HEK293 (cell line): ENCODE data around the gene SRBD1.

Experiments used
- ZEB2 ChIP-seq: fragments of 450-650 bp; formaldehyde crosslinking; IDR thresholded peaks from 2 replicates; pipeline ENCODE4 v1.5.1; 2016; ENCODE audit warnings: missing biosample characterization, missing genetic modification characterization
- ZNF121 ChIP-seq: fragments of 450-650 bp; formaldehyde crosslinking; IDR thresholded peaks from 2 replicates; pipeline ENCODE4 v1.5.1; 2016; ENCODE audit warnings: missing biosample characterization, missing genetic modification characterization
- ZNF211 ChIP-seq: fragments of 450-650 bp; formaldehyde crosslinking; IDR thresholded peaks from 2 replicates; pipeline ENCODE4 v1.5.1; 2016; ENCODE audit warnings: low read depth, missing biosample characterization, missing genetic modification characterization
- ZNF529 ChIP-seq: fragments of 450-650 bp; formaldehyde crosslinking; IDR thresholded peaks from 2 replicates; pipeline ENCODE4 v1.5.1; 2017; ENCODE audit warnings: missing genetic modification characterization, missing biosample characterization; ENCODE audit not compliant: insufficient replicate concordance
- ZNF530 ChIP-seq: fragments of 450-650 bp; formaldehyde crosslinking; IDR thresholded peaks from 2 replicates; pipeline ENCODE4 v1.5.1; 2016; ENCODE audit warnings: low read depth, missing biosample characterization, missing genetic modification characterization
- ZNF654 ChIP-seq: fragments of 450-650 bp; formaldehyde crosslinking; IDR thresholded peaks from 2 replicates; pipeline ENCODE4 v1.5.1; 2016; ENCODE audit warnings: low read depth, missing biosample characterization, missing genetic modification characterization
- ZNF777 ChIP-seq: fragments of 450-650 bp; formaldehyde crosslinking; IDR thresholded peaks from 2 replicates; pipeline ENCODE4 v1.5.1; 2017; ENCODE audit warnings: missing biosample characterization, missing genetic modification characterization, borderline replicate concordance
- ZNF792 ChIP-seq: fragments of 450-650 bp; formaldehyde crosslinking; IDR thresholded peaks from 2 replicates; pipeline ENCODE4 v1.5.1; 2016; ENCODE audit warnings: missing biosample characterization, missing genetic modification characterization
- TF ChIP-seq, protein P1 (sequence below): fragments of 450-650 bp; formaldehyde crosslinking; IDR thresholded peaks from 2 replicates; pipeline ENCODE4 v1.5.1; 2016; ENCODE audit warnings: missing biosample characterization, missing genetic modification characterization
- TF ChIP-seq, protein P2 (sequence below): fragments of 450-650 bp; formaldehyde crosslinking; IDR thresholded peaks from 2 replicates; pipeline ENCODE4 v1.5.1; 2016; ENCODE audit warnings: missing biosample characterization, missing genetic modification characterization
- TF ChIP-seq, protein P3 (sequence below): fragments of 450-650 bp; formaldehyde crosslinking; IDR thresholded peaks from 2 replicates; pipeline ENCODE4 v1.5.1; 2016; ENCODE audit warnings: missing biosample characterization, missing genetic modification characterization
- TF ChIP-seq, protein P4 (sequence below): fragments of 450-650 bp; formaldehyde crosslinking; IDR thresholded peaks from 2 replicates; pipeline ENCODE4 v1.5.1; 2016; ENCODE audit warnings: missing biosample characterization, missing genetic modification characterization
- TF ChIP-seq, protein P5 (sequence below): fragments of 450-650 bp; formaldehyde crosslinking; IDR thresholded peaks from 2 replicates; pipeline ENCODE4 v1.5.1; 2017; ENCODE audit warnings: missing biosample characterization, missing genetic modification characterization

DNA sequence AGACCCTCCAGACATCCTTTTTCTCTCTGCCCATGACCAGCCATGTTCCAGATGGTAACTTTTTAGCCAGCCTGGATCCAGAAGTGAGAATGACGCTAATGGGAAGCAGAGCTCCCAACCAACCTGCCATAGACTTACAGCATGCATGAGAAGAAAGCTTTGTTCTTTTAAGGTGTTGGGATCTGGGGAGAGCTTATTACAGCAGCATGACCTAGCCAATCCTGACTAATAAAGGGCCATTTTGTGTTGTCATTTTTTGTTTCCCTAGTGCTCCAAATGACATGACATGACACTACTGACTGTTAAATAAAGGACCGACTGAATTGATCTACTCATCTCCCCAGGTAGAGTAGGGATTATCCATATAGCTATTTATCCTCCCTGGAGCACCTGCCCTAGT is 35.2 kb upstream of the SRBD1 start:
- no peak for TF ChIP-seq ZNF121 (tag by site-specific recombination)
- no peak for TF ChIP-seq ZNF777
- TF ChIP-seq, protein P1, sequence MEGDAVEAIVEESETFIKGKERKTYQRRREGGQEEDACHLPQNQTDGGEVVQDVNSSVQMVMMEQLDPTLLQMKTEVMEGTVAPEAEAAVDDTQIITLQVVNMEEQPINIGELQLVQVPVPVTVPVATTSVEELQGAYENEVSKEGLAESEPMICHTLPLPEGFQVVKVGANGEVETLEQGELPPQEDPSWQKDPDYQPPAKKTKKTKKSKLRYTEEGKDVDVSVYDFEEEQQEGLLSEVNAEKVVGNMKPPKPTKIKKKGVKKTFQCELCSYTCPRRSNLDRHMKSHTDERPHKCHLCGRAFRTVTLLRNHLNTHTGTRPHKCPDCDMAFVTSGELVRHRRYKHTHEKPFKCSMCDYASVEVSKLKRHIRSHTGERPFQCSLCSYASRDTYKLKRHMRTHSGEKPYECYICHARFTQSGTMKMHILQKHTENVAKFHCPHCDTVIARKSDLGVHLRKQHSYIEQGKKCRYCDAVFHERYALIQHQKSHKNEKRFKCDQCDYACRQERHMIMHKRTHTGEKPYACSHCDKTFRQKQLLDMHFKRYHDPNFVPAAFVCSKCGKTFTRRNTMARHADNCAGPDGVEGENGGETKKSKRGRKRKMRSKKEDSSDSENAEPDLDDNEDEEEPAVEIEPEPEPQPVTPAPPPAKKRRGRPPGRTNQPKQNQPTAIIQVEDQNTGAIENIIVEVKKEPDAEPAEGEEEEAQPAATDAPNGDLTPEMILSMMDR (tag by site-specific recombination) = no peak
- TF ChIP-seq ZEB2 (tag by site-specific recombination) = no peak
- no peak for TF ChIP-seq ZNF654
- TF ChIP-seq, protein P2, sequence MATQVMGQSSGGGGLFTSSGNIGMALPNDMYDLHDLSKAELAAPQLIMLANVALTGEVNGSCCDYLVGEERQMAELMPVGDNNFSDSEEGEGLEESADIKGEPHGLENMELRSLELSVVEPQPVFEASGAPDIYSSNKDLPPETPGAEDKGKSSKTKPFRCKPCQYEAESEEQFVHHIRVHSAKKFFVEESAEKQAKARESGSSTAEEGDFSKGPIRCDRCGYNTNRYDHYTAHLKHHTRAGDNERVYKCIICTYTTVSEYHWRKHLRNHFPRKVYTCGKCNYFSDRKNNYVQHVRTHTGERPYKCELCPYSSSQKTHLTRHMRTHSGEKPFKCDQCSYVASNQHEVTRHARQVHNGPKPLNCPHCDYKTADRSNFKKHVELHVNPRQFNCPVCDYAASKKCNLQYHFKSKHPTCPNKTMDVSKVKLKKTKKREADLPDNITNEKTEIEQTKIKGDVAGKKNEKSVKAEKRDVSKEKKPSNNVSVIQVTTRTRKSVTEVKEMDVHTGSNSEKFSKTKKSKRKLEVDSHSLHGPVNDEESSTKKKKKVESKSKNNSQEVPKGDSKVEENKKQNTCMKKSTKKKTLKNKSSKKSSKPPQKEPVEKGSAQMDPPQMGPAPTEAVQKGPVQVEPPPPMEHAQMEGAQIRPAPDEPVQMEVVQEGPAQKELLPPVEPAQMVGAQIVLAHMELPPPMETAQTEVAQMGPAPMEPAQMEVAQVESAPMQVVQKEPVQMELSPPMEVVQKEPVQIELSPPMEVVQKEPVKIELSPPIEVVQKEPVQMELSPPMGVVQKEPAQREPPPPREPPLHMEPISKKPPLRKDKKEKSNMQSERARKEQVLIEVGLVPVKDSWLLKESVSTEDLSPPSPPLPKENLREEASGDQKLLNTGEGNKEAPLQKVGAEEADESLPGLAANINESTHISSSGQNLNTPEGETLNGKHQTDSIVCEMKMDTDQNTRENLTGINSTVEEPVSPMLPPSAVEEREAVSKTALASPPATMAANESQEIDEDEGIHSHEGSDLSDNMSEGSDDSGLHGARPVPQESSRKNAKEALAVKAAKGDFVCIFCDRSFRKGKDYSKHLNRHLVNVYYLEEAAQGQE = no peak
- TF ChIP-seq, protein P3, sequence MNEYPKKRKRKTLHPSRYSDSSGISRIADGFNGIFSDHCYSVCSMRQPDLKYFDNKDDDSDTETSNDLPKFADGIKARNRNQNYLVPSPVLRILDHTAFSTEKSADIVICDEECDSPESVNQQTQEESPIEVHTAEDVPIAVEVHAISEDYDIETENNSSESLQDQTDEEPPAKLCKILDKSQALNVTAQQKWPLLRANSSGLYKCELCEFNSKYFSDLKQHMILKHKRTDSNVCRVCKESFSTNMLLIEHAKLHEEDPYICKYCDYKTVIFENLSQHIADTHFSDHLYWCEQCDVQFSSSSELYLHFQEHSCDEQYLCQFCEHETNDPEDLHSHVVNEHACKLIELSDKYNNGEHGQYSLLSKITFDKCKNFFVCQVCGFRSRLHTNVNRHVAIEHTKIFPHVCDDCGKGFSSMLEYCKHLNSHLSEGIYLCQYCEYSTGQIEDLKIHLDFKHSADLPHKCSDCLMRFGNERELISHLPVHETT (tag by site-specific recombination) = no peak
- TF ChIP-seq, protein P4, sequence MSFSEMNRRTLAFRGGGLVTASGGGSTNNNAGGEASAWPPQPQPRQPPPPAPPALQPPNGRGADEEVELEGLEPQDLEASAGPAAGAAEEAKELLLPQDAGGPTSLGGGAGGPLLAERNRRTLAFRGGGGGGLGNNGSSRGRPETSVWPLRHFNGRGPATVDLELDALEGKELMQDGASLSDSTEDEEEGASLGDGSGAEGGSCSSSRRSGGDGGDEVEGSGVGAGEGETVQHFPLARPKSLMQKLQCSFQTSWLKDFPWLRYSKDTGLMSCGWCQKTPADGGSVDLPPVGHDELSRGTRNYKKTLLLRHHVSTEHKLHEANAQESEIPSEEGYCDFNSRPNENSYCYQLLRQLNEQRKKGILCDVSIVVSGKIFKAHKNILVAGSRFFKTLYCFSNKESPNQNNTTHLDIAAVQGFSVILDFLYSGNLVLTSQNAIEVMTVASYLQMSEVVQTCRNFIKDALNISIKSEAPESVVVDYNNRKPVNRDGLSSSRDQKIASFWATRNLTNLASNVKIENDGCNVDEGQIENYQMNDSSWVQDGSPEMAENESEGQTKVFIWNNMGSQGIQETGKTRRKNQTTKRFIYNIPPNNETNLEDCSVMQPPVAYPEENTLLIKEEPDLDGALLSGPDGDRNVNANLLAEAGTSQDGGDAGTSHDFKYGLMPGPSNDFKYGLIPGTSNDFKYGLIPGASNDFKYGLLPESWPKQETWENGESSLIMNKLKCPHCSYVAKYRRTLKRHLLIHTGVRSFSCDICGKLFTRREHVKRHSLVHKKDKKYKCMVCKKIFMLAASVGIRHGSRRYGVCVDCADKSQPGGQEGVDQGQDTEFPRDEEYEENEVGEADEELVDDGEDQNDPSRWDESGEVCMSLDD (tag by site-specific recombination) = no peak
- no peak for TF ChIP-seq ZNF792 (tag by site-specific recombination)
- TF ChIP-seq ZNF211 (tag by site-specific recombination) = no peak
- TF ChIP-seq ZNF530 (tag by site-specific recombination) = no peak
- TF ChIP-seq, protein P5, sequence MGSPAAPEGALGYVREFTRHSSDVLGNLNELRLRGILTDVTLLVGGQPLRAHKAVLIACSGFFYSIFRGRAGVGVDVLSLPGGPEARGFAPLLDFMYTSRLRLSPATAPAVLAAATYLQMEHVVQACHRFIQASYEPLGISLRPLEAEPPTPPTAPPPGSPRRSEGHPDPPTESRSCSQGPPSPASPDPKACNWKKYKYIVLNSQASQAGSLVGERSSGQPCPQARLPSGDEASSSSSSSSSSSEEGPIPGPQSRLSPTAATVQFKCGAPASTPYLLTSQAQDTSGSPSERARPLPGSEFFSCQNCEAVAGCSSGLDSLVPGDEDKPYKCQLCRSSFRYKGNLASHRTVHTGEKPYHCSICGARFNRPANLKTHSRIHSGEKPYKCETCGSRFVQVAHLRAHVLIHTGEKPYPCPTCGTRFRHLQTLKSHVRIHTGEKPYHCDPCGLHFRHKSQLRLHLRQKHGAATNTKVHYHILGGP (tag by site-specific recombination) = no peak
- TF ChIP-seq ZNF529 = no peak
